Measurements from ENCODE around the gene STX12. TPM values are rescaled to one million over a fixed set of nuclear protein-coding genes. Genes with fewer than 3 reads are reported as not detected.

STX12 gene
- total and polyA plus RNA-seq, 4 donors = 32.5 to 94.0 (median 72.9) TPM

DNA sequence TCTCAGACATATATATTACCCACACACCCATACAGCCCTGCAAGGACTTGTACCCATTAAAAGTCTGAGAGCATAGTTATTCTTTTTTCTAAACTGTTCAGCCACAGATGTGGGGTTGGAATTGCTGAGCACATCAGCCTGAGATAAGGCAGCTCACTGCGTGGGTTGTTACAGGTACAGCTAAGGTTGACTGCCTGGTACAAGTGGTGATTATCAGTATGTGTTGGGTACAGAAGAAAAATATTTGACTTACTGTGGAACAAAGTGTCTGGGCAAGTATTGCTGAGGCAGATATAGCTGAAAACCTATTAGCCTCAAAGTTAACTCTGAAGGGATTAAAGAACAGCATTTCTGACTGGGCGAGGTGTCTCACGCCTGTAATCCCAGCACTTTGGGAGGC, 5.0 kb downstream of the STX12 start:
- H3K27me3 ChIP-seq (ENCODE audit: control insufficient read depth in 3 of 3, insufficient read depth in 3 of 3, low read length in 2 of 3) = no peaks in the 10 kb centered on the region
- TF ChIP-seq, protein P1, sequence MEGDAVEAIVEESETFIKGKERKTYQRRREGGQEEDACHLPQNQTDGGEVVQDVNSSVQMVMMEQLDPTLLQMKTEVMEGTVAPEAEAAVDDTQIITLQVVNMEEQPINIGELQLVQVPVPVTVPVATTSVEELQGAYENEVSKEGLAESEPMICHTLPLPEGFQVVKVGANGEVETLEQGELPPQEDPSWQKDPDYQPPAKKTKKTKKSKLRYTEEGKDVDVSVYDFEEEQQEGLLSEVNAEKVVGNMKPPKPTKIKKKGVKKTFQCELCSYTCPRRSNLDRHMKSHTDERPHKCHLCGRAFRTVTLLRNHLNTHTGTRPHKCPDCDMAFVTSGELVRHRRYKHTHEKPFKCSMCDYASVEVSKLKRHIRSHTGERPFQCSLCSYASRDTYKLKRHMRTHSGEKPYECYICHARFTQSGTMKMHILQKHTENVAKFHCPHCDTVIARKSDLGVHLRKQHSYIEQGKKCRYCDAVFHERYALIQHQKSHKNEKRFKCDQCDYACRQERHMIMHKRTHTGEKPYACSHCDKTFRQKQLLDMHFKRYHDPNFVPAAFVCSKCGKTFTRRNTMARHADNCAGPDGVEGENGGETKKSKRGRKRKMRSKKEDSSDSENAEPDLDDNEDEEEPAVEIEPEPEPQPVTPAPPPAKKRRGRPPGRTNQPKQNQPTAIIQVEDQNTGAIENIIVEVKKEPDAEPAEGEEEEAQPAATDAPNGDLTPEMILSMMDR (IDR thresholded peaks at IDR 0.05; ENCODE audit: control extremely low read depth, extremely low read depth) = no peak
- no peaks in the 10 kb centered on the region for H3K9me3 ChIP-seq (ENCODE audit: control insufficient read depth in 4 of 4, insufficient read depth in 3 of 4, low read length in 3 of 4)
- H3K4me1 ChIP-seq (ENCODE audit: control insufficient read depth in 5 of 5, insufficient read depth in 5 of 5, low read length in 5 of 5) = peaks cover 0 to 13% (median 10%) of the 10 kb centered on the region in 5 donors
- DNase-seq (no peak), ATAC-seq (ENCODE audit: insufficient read depth, low FRiP score) (no peak)
- H3K27ac ChIP-seq (ENCODE audit: low read depth in 1 of 2, low read length in 1 of 2) = peak overlapping the region in 1 of 2 donors; percentile 64
- peaks cover 0 to 7% (median 3%) of the 10 kb centered on the region in 4 donors for H3K36me3 ChIP-seq (ENCODE audit: control insufficient read depth in 4 of 4, insufficient read depth in 4 of 4, low read length in 4 of 4)
- H3K4me3 ChIP-seq = no peak overlapping the region
- WGBS, 2 donors = 86 to 96% methylated on average over 3 of the region's 3 CpGs
- H3K9ac ChIP-seq (ENCODE audit: insufficient read depth in 1 of 2, low read length in 2 of 2) = no peak overlapping the region

DNA sequence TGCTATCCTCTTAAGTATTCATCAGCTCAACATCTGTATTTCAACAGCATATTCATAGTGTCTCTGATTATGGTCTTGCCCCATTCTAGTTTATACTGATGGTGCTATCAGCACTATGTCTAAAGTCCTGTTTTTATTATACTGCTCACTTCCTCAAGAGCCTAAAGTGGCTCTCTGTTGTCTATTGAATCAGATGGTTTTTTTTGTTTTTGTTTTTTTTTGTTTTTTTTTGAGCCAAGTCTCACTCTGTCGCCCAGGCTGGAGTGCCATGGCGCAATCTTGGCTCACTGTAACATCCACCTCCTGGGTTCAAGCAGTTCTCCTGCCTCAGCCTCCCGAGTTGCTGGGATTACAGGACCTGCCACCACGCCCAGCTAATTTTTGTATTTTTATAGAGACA, 6.1 kb downstream of the STX12 start:
- ATAC-seq (ENCODE audit: insufficient read depth, low FRiP score) (no peak), DNase-seq (no peak)
- Histone ChIP-seq H3K27ac (ENCODE audit: low read depth in 1 of 2, low read length in 1 of 2) (no peak overlapping the region), H3K27me3 (ENCODE audit: control insufficient read depth in 3 of 3, insufficient read depth in 3 of 3, low read length in 2 of 3) (no peaks in the 10 kb centered on the region), H3K4me1 (ENCODE audit: control insufficient read depth in 5 of 5, insufficient read depth in 5 of 5, low read length in 5 of 5) (peaks cover 0 to 13% (median 5%) of the 10 kb centered on the region in 5 donors), H3K4me3 (no peak overlapping the region), H3K9me3 (ENCODE audit: control insufficient read depth in 4 of 4, insufficient read depth in 3 of 4, low read length in 3 of 4) (no peaks in the 10 kb centered on the region), H3K9ac (ENCODE audit: insufficient read depth in 1 of 2, low read length in 2 of 2) (no peak overlapping the region), H3K36me3 (ENCODE audit: control insufficient read depth in 4 of 4, insufficient read depth in 4 of 4, low read length in 4 of 4) (peaks cover 0 to 7% (median 3%) of the 10 kb centered on the region in 4 donors)
- 64 to 66% methylated on average over 4 of the region's 4 CpGs for WGBS, 2 donors
- TF ChIP-seq, protein P1 (IDR thresholded peaks at IDR 0.05; ENCODE audit: control extremely low read depth, extremely low read depth) = no peak

DNA sequence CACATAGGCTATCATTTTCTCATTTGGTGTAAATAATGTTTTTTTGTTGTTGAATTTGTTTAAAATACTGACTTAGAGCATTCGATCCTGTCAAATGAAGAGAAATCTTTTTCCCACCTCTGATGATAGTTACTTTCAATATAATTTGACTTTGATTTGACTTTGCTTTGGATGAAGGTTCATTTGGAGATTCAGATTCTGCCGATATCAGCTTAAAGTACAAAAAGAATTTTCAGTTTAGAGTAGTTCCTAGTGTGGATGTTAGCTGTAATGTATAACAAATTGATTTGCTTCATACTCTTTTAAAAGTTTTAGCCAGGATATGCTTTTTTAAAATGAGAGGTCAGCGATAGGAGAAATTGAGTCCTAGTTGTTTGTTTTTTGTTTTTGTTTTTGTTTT, 9.9 kb downstream of the STX12 start:
- no peaks in the 10 kb centered on the region for H3K27me3 ChIP-seq (ENCODE audit: control insufficient read depth in 3 of 3, insufficient read depth in 3 of 3, low read length in 2 of 3)
- no peak overlapping the region for H3K27ac ChIP-seq (ENCODE audit: low read depth in 1 of 2, low read length in 1 of 2)
- ATAC-seq (ENCODE audit: insufficient read depth, low FRiP score) (no peak), DNase-seq (no peak)
- peaks cover 0 to 6% (median 3%) of the 10 kb centered on the region in 4 donors for H3K36me3 ChIP-seq (ENCODE audit: control insufficient read depth in 4 of 4, insufficient read depth in 4 of 4, low read length in 4 of 4)
- no peaks in the 10 kb centered on the region for H3K9me3 ChIP-seq (ENCODE audit: control insufficient read depth in 4 of 4, insufficient read depth in 3 of 4, low read length in 3 of 4)
- TF ChIP-seq, protein P1 (IDR thresholded peaks at IDR 0.05; ENCODE audit: control extremely low read depth, extremely low read depth) = no peak
- 94% methylated on average over 3 of the region's 3 CpGs for WGBS, 2 donors
- no peak overlapping the region for H3K9ac ChIP-seq (ENCODE audit: insufficient read depth in 1 of 2, low read length in 2 of 2)
- no peak overlapping the region for H3K4me3 ChIP-seq
- peaks cover 1 to 15% (median 5%) of the 10 kb centered on the region in 5 donors for H3K4me1 ChIP-seq (ENCODE audit: control insufficient read depth in 5 of 5, insufficient read depth in 5 of 5, low read length in 5 of 5)

DNA sequence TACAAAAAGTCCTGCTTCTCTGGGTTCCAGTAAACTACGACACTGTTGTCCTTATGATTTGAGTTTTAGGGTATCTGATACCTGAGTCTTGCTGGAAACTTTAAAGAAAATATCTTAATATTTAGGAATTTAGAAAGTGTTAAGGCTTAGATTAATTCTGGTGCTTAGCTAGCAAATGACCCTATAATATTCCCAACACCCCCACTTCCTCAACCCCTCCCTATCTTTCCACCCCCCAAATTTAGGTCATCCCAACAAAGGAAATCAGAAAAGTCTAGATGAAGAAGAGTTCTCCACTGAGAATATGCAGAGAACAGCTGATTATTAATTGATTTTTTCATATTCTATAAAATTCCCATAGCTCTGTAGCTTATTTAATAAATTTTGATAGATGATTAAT, 11.7 kb downstream of the STX12 start:
- Histone ChIP-seq H3K9me3 (ENCODE audit: control insufficient read depth in 4 of 4, insufficient read depth in 3 of 4, low read length in 3 of 4) (no peaks in the 10 kb centered on the region), H3K4me3 (no peak overlapping the region), H3K27me3 (ENCODE audit: control insufficient read depth in 3 of 3, insufficient read depth in 3 of 3, low read length in 2 of 3) (no peaks in the 10 kb centered on the region), H3K9ac (ENCODE audit: insufficient read depth in 1 of 2, low read length in 2 of 2) (no peak overlapping the region), H3K36me3 (ENCODE audit: control insufficient read depth in 4 of 4, insufficient read depth in 4 of 4, low read length in 4 of 4) (peaks cover 0 to 9% (median 2%) of the 10 kb centered on the region in 4 donors), H3K4me1 (ENCODE audit: control insufficient read depth in 5 of 5, insufficient read depth in 5 of 5, low read length in 5 of 5) (peaks cover 5 to 22% (median 7%) of the 10 kb centered on the region in 5 donors), H3K27ac (ENCODE audit: low read depth in 1 of 2, low read length in 1 of 2) (no peak overlapping the region)
- DNase-seq (no peak), ATAC-seq (ENCODE audit: insufficient read depth, low FRiP score) (no peak)
- WGBS, 2 donors = 97 to 98% methylated on average over 1 of the region's 1 CpG
- TF ChIP-seq, protein P1 (IDR thresholded peaks at IDR 0.05; ENCODE audit: control extremely low read depth, extremely low read depth) = no peak
